Erythroblast (primary cell): ENCODE results near the gene PICK1.

Experiments used
- DNase-seq, 2 experiments: peaks; one replicate each; lab custom pipeline; 2025; lab: John Stamatoyannopoulos, UW
- GATA1 ChIP-seq: IDR thresholded peaks from 2 replicates; pipeline ENCODE4 v1.6.1; 2011; ENCODE audit warnings: low read depth, mild to moderate bottlenecking, control low read depth, low read length, moderate library complexity
- POLR2A ChIP-seq: IDR thresholded peaks from 2 replicates; pipeline ENCODE4 v1.6.1; 2011; ENCODE audit warnings: mild to moderate bottlenecking, low read length

The PICK1 gene

DNA sequence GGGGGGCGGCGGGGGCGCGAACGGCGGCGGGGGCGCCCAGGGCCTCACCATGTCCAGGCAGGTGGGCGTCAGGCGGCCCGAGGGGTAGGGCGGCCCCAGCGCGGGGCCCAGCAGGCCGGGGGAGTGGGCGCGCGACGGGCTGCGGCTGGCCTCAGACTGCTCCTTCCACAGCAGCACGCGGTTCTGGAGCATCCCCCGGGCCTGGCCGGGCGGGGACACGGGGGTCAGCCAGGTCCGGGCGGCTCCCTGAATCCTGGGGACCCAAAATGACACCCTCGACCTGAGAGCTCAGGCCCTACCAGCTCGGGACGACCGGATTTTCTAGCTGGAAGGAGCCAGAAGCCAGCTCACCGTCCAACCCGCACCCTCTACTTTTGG, 32.3 kb downstream of the PICK1 start:
- TF ChIP-seq GATA1 (no peak), POLR2A (no peak)
- DNase-seq: no peak

DNA sequence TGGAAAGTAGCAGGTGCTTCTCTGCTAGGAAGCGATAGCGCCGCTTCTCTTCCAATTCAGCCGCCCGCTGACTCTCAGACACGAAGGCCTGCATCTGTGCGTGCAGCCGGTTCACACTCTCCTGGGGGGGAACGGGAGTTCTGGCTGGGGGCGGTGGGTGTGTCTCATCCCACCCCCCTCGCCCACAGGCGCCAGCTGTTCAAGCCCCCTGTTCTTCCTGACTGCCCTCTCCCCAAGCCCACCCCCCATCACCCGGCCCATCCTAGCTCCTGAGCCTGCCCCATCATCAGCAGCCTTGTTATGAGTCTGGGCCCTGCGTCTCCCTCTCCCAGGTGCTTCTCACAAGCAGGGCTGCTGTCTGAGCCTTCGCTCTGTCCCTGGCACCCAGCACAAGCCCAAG, 39.9 kb downstream of the PICK1 start:
- TF ChIP-seq GATA1 (no peak), POLR2A (no peak)
- no peak for DNase-seq

DNA sequence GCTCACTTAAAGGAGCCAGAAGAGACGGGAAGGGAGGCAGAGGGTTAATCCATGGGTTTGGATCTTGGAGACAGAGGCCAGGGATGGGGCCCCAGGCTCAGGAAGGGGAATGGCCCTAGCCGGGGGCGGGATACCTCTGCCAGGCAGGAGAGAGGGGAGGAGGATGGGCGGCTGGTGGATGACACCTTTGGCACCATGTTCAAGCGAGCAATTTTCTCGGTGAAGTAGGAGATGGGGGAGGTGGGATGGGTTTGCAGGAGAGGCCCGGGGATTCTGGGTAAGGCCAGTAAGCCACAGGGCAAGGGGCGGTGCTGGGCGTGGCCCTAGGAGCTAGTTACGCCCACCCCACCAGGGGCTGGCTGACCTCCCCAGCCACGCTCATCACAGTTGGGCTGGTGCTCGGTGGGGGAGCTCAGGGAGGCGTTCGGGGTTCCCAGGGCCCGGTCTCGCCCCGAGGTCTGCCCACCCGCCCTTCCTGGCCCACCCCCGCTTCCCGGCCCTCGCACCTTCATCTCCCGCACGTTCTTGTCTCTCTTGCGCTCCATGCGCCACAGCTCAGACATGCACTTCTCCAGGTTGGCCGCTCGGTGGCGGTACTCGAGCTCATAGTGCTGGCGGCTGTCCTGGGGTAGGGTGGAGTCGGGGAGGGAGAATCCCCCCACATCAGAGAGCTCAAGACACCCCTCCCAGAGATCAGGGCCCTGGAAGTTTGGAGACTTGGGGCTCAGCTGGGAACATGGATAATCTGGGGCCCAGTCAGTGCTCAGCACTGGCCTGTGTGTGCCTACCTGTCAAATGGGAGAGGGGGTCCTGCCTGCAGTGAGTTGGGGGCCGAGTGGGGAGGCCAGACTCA, 40.6 kb downstream of the PICK1 start:
- peak; percentile 54 to 58 for DNase-seq
- TF ChIP-seq GATA1 (no peak), POLR2A (no peak)

- TF ChIP-seq POLR2A (no peak), GATA1 (no peak)
- DNase-seq: no peak
These were observed 41.4 kb downstream of the PICK1 start for GRCh38 chr22:38098410-38099249.

GRCh38 chr22:38103641-38104040, 46.4 kb downstream of the PICK1 start:
- TF ChIP-seq GATA1: no peak
- TF ChIP-seq POLR2A: no peak
- no peak for DNase-seq

DNA sequence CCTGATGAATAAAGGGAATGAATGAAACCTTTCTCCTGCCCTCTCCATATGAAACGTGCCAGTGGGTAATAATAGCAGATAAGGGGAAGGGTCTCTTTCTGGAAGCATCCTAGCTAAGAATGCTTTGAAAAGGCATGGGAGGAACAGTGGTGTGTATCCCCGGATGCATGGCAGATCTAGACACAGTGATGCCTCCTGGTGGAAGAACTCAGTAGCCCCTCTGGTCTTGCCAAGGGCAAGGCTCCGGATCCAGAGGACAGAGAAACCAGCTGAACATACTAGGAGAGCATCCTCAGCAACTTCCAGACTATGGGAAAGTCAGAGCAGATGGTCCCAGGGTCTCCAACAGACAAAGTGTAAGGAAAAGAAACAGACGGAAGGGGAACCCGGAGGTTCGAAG, 46.9 kb downstream of the PICK1 start:
- peak; percentile 20 to 28 for DNase-seq
- TF ChIP-seq GATA1 (no peak), POLR2A (no peak)

DNA sequence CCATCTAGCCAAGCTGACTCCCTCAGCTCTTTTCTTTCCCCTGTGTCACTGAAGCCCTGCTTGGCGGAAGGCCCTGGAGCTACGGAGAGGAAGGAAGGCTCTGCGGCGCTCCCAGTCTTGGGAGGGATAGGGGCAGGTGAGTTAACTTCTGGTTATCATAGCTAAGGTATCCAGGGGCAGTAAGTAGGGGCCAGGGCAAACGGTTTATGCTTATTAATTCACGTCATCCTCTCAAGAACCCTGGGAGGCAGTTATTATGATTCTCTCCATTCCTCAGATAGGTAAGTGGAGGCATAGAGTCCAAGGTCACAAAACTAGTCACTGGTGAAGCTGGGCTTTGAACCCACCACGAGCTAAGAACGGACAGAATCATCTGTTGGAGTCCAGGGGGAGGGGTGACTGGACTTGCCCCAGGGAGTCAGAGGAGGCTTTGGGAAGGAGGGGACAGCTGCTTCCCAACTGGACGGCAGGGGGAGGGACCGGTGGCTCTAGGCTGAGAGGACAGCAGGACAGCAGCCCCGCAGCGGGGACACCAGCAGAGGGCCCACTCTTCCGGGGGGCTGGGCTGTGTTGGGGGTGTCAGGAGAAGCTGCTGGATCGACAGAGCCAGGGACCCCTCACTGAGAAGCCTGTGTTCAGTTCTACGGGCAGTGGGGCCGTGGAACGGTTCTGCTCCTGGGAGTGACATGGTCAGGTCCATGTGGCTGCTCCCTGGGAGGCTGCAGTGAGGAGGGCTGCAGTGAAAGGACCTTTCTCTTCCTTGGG, 49.8 kb downstream of the PICK1 start:
- DNase-seq: no peak
- no peak for TF ChIP-seq GATA1
- TF ChIP-seq POLR2A: no peak

- TF ChIP-seq POLR2A (no peak), GATA1 (no peak)
- DNase-seq: no peak
These were observed 50.7 kb downstream of the PICK1 start for GRCh38 chr22:38107692-38108515.

- TF ChIP-seq GATA1 (no peak), POLR2A (no peak)
- no peak for DNase-seq
These were observed 51.5 kb downstream of the PICK1 start for GRCh38 chr22:38108561-38109319.

- TF ChIP-seq GATA1: no peak
- TF ChIP-seq POLR2A: no peak
- DNase-seq: peak; percentile 33 to 53
These were observed 52.3 kb downstream of the PICK1 start for GRCh38 chr22:38109371-38110001.

DNA sequence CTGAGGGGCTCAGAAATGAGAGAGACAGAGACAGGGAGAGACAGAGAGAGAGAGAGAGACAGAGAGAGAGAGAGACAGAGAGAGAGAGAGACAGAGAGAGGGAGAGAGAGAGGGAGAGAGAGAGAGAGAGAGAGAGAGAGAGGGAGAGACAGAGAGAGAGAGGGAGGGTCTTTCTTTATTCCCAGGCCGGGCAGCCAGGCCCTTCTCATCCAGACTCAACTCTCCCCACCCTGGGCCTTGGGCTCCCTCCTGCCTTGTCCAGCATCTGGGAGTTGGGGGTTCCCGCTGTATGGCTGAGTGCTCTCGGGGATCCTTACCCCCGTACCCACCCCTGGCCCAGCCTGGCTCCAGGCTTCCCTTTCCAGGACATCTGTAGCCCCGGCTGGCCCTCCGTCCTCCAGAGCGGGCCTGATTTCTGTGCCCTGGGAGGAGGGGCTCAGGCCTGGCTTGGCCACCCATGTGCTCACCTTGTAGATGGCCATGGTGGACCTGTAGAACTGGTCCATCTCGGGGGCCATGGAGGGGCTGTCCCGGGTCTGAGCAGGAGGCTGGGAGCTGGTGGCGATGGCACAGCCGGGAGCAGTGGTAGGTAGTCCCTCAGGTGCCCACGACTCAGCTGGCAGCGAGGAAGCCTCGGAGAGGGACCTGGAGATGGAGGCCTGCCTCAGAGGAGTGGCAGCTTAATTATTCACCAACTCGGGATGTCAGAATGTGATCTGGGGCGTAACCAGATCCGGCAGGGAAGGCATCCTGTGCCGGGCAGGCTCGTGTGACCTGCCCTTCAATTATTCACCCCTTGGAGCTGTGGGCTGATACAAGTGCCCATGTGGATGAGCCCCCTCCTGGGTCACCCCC, 53.0 kb downstream of the PICK1 start, which contains the start of gene BAIAP2L2:
Gene BAIAP2L2, minus strand, starts transcription at position 677 of the 855 bp plus-strand sequence. Its CDS starts 159 bp downstream, at position 518.
- no peak for DNase-seq
- TF ChIP-seq POLR2A (no peak), GATA1 (no peak)
